GM18511 (cell line): ENCODE data around the gene SORCS2.

ENCODE experiments used
- ATAC-seq: cut with Tn5 transposase; IDR thresholded peaks from one replicate; pipeline ENCODE4 v1.9.1; 2021; ENCODE audit warnings: mild to moderate bottlenecking, moderate library complexity; ENCODE audit not compliant: unreplicated experiment

Gene SORCS2

DNA sequence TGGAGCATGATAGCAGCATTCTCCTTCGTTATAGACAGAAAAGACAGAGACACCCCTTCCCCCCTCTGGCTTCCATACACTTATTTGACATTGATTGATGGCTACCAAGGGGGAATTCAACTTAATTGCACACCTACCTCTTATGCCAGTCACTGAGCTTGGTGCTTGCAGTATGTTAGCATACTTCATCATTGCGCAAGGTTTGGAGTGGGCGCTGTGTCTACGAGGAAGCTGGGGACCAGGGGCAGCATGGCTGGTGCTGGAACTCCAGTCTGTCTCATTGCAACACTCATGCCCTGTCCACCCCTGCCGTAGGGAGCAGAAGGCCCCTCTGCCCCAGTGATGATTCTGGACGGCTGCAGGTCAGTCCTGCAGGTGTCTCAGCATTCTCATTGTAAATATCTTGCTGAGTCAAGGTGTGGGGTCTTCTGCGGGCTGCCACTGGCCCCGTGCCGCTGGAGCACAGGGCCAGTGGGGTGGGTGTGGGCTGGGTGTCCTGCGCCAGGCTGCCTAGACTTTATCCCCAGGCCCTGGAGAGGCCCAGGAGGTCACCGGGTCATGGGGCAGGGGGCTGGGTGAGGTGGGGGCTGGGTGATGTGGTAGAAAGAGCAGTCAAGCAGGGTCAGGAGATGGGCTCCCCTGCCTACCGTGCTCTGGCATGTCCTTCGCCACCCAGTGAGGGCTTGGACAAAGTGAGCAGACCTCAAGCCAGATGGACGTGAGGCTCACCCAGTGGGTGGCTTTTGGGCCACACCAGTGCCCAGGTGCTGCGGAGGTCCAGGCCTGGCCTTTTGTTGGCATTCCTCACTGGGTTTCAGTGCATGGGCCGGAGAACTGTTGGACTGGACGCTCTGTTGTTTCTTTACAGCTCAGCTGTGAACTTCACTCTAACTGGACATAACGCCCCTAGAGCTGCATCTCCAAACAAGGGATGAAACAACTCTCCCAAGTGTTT lies 156.9 kb downstream of the SORCS2 start:
- no peak for ATAC-seq

- no peak for ATAC-seq
Measured at GRCh38 chr4:7350396-7350795, 158.1 kb downstream of the SORCS2 start.

DNA sequence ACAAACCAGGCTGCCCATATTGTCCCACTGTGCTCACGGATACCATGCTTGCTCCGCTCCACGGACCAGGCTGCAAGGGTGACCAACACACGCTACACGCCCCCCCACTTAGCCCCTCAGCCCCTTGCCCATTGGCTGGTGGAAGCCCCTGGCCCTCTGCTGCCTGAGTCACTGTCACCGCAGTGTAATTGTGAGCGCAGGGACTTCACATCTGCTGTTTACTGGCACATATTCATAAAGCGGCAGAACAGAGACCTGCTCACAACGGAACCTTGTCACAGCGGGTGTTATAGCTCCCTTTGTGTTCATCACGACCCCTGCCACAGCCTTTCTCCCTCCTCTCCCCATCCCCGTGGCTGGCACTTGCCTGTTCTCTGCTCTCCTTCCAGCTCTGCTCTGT lies 158.7 kb downstream of the SORCS2 start:
- ATAC-seq: no peak

DNA sequence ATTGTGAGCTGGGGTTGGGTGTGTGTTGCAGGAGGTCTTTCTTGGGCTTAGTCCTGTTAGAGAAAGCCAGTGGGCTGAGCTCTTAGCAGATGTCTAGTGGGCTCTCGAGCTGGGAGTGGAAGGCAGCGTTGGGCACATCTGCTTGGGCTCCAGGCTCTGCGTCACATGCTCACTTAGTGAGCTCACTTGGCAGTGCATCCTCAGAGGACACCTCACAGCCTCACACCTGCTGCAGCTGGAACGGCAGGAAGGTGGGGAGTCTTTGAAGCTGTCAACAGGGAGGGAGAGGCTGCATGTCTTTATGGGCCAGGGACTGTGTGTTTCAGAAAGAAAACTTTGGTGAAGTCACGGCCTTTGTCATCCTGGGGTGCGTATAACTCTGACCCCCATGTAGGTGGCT lies 160.1 kb downstream of the SORCS2 start:
- ATAC-seq: no peak

DNA sequence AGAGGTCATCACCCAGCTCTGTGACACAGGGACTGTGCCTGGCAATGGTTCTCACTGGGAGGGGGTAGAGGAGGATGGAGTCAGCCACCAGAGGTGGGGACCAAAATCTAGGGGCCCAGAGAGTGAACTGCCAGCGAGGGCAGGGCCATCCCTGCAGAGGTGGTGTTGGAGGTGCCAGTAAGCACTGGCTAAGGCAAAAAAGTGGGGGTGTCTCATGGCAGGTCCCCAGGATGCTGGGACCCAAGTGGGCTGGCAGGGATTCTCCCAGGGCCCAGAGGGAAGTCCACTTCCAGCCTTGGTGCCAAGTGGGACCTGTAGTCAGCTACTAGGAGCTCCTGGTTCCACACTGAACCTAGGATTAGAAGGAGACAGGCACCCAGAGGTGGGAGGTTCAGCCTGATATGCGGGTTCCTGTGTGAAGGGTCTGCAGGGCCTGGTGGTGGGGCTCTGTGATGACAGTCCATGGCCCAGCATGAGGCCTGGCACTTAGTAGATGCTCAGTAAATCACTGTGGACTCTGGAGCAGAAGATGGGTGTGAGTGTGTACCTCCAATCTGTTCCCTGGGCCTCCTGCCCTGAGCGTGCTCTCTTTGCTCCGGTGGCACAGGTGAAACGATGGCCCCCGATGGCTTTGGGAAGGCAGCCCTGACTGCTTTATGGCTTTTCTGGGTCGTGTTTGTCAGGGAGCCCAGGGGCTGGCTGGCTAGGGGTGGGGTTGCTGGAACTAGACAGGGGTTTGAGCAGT lies 160.9 kb downstream of the SORCS2 start:
- ATAC-seq: no peak

DNA sequence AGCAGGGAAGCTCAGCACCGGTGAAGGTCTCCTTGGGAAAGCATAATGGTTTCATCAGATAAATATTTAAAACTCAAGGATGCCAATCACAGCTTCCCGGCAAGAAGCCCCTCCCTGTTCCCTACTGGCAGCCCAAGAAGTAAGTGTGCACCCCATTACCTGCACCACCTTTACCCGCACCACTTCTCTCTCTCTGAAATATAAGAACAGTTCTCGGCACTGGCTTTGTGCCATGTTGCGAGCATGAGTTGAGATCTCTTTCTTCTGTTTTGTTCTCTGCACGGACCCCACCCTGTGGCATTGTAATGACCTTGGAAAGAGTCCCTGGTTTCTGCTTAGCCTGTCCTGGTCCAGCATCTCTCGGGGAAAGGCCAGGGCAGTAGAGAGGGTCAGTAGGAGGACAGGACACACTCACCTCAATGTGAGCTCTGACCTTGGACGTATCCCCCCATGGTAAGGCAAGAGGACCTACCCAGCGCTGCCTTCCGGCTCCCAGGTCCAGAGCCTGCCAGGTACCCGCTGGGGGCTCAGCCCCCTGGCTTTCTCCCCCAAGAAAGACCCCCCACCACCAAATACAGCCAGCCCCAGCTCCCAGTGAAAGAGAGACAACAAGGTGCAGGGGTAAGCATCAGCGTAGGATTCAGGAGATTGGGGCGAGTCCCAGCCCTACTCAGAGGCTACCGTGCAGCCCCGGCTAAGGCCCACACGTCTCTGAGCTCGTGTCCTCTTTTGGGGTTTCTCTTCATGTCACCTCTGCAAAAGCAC lies 161.7 kb downstream of the SORCS2 start:
- no peak for ATAC-seq

DNA sequence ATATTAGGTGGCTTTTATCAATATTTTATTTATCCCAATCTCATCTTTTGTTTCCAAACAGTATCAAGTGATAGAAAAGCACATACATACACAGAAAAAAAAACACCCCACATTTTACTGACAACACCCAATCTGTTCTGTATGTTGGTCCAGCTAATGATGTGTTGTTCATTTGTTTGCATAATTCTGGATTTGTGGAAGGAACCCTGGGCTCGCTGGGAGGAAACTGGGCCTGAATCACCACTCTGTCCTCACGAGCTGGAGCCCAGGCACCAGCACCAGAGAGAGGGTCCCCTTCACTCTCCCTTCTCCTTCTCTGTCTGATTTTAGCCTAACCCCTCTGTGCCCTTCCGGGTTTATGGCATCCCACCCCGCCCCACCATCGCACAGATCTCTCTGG lies 162.6 kb downstream of the SORCS2 start:
- ATAC-seq: no peak

- no peak for ATAC-seq
Measured at GRCh38 chr4:7355795-7356194, 163.5 kb downstream of the SORCS2 start.

DNA sequence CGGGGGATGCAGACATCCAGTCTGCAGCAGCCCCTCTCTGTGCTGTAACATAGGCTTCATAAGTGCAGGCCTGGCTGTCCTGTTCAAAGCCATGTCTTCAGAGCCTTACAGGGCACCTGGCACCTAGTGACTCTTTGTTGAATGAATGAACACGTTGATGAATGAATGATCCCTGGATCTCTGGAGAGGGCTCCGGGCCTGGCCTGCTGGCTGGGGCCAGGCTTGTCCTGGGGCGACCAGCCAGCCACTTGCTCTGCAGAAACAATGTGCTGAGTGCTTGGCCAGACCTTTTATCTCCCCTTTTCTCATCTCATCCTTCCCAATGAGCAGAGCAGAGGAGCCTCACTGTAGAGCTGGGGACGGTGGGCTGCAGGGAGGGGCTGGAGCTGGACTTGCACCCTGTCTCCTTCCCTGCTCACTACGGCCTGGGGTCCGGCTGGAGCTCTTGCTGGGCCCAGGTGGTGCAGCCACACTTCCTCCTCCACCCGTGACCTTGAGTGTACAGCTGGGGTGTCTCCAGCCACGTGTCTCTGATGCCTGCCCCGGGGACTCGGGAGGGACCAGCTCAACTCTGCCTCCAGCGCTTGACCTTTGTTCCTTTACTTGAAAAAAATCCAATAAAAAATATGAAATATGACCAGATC lies 164.5 kb downstream of the SORCS2 start:
- ATAC-seq: no peak

DNA sequence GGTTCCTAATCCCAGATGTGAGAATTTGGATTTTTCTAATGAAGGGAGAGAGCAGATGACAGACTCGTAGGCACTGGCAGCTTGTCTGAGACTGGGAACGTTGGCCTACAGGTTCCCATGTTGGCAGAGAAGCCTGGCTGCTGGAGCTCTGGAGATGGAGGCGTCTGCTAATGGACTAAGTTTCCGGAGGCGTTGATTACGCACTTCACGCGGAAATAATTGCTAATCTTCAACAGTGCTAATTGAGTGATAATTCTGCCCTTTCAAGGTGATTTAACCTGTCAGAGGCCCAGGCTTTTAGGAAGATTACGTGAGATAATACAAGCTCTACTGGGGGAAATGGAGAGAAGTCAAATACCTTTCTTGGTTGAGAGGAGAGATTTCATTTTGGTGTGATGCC lies 165.0 kb downstream of the SORCS2 start:
- ATAC-seq: no peak

- no peak for ATAC-seq
Measured at GRCh38 chr4:7358100-7358735, 165.9 kb downstream of the SORCS2 start.

- no peak for ATAC-seq
Measured at GRCh38 chr4:7359400-7360062, 167.2 kb downstream of the SORCS2 start.

- ATAC-seq: no peak
Measured at GRCh38 chr4:7360806-7361205, 168.5 kb downstream of the SORCS2 start.

- ATAC-seq: no peak
Measured at GRCh38 chr4:7361280-7361895, 169.1 kb downstream of the SORCS2 start.

GRCh38 chr4:7362341-7362740 lies 170.0 kb downstream of the SORCS2 start:
- ATAC-seq: no peak

DNA sequence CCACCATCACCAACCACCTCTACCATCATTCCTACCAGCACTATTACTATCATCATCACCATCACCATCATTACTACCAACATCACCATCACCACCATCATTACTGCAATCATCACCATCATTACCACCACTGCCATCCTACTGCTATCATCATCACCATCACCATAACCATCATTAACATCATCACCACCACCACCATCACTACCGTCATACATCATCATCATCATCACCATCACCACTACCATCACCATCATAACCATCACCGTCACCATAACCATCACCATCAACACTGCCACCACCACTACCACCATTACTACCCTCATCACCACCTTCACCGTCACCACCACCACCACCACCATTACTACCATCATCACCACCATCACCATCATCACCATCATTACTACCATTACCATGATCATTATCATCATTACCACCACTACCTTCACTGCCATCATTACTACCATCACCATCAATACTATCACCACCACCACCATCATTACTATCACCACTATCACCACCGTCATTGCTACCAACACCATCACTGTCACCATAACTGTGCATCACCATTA lies 170.6 kb downstream of the SORCS2 start:
- ATAC-seq: no peak

- no peak for ATAC-seq
Measured at GRCh38 chr4:7364979-7365378, 172.6 kb downstream of the SORCS2 start.

DNA sequence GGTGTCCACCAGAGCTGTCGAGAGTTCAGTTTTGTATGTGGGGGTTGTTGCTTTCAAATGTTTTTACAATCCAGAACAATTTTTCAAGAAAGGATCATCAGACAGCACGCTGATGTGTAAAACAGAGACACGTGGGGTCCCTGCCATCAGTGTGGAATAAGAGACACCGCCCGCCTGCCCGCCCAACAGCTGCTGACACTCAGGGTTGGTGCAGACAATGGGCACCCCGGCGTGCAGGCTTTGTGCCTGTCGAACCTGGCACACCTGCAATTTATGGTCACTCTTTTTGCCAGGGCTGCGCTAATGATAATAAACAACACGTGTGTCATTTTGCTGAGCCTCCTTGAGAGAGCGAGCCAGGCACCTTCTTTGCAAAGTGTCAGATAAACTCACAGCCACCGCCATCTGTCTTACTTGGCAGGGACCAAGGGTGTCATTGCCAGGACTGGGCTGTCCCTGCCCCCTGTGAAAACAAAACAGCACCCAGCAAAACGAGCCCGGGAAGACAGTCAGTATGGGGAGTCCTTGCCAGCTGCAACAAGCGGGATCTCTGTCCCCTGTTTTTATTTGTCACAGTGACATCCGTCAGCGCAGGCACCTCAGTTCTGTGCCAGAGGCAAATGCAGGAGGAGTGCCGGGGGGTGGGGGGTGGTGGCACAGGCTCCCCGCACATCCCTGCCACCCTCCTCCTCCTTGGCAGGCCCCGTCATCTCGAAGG lies 173.3 kb downstream of the SORCS2 start:
- ATAC-seq: no peak
